Measurements from ENCODE around the gene PGGHG.

The PGGHG gene

GRCh38 chr11:288478-289397 is at the start of gene PGGHG:
Gene PGGHG (plus strand): TSS chr11:289126. CDS start chr11:289817, 691 bp downstream.
- DNase-seq = peak; percentile 12

DNA sequence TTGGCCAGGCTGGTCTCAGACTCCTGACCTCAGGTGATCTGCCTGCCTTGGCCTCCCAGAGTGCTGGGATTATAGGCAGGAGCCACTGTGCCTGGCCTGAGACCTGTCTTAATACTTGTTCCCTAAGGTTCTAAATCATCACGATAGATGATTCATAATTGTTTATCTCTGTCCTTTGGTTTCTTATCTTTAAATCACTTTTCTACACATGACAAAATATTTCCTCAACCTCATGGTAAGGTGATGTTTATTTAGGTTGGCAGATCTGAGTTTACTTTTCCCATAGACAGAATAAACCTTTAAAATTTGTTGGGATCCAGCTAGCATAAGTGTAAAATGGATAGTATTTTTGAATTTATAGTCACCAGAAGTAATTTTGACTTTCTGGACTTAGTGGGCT is 48.6 kb upstream of the PGGHG start:
- no peak for DNase-seq

DNA sequence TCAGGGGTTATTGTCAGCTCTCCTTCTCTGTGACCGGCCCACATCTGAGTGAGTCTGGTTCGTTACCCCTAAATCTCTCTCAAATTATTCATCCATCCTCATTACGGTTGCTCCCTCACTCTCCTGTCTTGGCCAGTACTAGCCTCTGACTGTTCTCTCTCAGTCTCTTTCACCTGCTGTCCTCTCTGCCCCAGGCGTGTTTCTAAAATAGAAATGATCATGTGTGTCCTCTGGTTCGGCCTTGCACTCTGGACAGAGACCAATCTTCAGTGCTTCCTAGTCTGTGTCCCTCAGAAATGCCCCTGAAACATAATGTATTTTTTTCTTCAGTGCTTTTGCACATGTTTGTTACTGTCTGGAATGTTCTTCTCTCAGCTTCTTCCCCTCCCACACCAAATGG is 47.3 kb upstream of the PGGHG start:
- DNase-seq = no peak

GRCh38 chr11:244376-244775 is 44.5 kb upstream of the PGGHG start:
- no peak for DNase-seq

GRCh38 chr11:249062-249461 is 39.9 kb upstream of the PGGHG start:
- DNase-seq = no peak

GRCh38 chr11:250274-250673 is 38.7 kb upstream of the PGGHG start:
- no peak for DNase-seq

DNA sequence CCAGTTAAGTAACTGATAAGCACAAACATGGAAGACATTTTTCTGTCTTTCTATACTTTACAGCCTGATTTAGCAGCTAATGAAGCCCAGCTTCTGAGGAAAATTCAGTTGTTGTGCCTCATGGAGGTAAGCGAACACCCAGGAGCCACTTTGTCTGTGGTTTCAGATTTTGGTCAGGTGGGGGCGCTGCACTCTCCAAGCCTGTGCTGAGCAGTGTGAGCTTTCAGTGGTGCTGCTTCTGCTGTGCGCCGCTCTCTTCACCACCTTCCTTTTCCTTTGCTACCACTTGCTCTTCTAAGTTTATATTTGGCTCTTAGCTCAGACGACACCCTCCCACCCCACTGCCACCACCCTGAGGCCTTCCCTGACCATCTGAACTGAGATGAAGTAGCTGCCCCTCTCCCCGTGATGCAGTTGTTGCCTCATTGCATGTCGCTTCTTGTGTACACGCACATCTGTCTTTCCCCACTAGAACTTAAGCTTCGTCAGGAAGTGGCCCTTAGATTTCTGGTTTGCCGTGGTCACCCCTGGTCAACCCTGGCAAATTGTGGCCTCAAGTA is 38.1 kb upstream of the PGGHG start:
- DNase-seq = peak; percentile 71

- no peak for DNase-seq
These were observed 37.4 kb upstream of the PGGHG start for GRCh38 chr11:251550-251949.

- no peak for DNase-seq
These were observed 36.3 kb upstream of the PGGHG start for GRCh38 chr11:252666-253065.

DNA sequence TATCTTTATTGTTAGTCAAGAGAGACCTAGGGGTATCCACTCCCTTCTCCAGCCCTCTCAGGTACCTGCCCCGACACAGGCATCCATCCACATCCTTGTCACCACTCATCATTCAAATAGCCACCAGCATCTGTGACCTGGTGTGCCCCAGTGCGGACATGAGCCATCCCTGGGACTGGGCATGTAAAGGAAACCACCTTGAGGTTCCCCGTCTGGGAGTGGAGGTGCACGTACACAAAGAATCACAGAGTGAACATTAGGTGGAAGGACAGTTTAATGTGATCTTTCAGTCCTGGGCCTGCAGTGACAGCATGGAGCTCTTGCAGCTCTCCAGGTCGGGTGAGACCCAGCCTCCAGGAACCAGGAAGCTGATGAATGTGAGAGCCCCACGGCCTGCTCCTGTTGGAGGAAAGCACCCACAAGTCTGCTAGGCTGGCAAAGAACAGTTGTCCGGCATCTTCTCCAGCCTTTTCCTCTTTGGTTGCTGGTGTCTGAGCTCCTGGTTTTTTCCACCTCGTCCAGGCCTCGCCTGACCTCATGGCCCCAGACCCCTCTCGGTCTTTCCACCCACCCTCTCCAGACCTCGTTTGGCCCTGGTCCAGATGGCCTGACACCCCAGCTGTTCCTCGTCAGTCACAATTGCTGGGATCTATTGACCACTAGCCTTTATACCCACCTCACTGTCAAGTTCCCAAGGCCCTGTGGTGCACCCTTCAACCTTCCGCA is 35.6 kb upstream of the PGGHG start:
- no peak for DNase-seq

DNA sequence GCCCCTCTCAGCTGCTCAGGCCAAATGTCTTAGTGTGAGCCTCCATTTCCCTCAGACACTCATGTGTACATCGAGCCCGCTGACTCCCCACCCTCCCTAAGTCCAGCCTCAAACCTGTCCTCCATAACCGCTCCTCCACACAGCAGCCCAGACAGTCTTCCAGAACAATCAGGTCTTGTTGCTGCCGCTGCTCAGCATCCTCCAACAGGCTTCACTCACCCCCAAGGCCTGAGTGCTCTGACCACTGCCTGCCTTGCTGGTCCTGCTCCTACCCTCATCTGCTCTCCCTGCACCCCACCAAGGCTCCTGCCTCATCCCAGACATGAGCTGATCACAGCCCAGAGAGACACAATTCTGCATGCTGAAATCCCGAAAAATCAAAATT is 35.0 kb upstream of the PGGHG start:
- no peak for DNase-seq

DNA sequence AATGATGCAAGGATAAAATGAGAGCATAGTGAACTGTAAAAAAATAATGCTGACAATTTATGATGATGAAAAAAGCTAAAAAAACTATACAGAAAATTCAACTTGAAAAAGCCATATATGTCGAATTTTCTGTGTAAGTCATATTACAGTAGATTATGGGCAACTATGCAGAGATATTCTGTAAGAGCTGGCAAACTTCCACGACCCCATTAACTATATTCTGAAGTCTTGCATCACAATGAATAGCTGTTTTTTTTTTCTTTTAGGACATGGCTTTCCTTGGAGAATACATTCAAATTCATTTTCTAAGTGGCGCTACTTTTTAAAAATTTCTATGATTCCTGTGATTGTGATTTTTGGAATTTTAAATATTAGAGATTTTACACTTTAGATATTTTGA is 33.8 kb upstream of the PGGHG start:
- DNase-seq = no peak

GRCh38 chr11:255816-256215 is 33.1 kb upstream of the PGGHG start:
- no peak for DNase-seq

DNA sequence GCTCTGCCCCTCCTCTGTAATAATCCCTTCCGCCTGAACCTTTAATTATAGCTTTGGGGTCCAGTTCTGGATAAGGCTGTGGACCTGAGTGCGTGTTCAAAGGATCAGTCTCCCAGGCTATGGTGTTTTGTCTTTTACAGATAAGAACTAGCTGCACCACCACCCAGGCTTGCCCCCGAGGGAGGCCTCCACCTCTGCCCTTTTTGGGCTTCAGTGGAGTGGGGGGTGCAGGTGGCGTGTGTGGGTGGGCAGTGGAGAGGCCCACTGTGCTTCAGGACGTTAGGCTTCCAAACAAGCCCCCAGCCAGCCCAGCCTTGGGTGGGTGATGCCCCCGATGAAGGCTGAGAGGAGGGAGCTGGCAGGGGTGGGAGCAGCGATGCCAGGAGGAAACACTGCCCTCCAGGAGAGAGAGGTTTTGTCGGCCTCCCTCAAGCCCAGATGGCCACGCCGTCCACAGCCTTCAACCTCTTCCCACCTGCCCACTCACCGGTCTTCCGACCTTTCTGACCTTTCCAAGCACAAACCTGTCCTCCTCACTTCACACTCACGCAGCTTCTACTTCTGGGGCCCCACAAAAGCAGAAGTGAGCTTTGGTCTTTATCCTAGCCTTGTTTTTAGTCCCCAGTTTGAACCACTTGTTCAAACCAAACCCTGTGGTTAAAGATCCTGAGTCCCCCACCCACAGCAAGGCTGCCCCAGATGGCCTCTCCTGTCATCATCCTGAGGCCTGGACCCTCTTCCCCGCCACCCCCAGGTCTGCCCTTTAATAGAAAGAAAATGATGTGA is 31.8 kb upstream of the PGGHG start:
- DNase-seq = no peak

DNA sequence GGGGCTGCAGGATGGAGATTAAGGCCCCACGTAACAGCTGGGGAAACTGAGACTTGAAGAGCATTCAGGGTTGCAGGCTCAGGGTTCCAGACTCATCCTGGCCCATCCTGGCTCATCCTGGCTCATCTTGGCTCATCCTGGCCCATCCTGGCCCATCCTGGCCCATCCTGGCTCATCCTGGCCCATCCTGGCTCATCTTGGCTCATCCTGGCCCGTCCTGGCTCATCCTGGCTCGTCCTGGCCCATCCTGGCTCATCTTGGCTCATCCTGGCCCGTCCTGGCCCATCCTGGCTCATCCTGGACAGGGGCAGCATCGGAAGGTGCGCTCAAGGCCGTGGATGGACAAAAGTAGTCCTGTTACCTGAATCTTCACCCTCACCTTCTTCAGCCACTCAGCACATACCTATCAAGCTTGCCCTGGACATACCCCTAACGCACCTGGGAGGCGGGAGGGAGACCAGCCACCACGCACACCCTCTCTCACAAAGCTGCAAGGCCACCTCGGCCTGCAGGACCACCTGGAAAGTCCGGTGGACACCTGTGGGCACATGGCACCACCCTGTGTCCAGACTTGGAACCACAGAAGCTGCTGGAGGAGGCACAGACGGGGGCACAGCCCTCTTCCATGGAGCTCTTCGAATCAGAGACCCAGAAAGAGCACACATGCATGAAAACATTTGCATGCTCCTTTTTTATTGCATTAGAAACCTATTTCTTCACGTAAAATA is 31.0 kb upstream of the PGGHG start:
- DNase-seq = no peak

DNA sequence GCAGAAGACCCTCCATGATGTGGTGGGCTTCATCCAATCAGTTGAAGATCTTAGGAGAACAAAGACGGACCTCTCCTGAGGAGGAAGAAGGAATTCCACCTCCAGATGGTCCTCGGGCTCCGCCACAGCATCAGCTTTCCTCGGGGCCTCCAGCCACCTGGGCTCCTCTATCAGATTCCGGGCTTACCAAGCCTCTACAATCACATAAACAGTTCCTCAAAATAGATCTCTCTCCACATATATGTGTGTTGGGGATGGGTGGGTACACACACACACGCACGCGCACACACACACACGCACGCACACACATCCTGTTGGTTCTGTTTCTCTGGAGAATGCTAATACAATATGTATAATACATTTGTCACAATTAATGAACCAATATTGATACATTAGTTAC is 29.5 kb upstream of the PGGHG start:
- no peak for DNase-seq

DNA sequence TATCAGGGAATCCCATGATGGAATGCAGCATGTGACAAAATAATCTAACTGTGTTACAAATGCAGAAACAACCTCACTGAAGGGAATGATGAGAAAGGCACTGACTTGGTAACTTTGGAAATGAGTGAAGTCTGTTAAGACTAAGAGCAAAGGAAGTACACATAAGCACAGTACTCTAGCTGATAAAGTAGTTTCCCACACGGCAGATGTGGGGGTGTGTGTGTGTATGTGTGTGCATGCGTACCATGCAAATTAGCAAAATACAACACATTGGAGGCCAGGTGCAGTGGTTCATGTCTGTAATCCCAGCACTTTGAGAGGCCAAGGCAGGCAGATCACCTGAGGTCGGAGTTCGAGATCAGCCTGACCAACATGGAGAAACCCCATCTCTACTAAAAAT is 27.3 kb upstream of the PGGHG start:
- DNase-seq = no peak

GRCh38 chr11:266676-267439 is 22.1 kb upstream of the PGGHG start:
- DNase-seq = no peak

DNA sequence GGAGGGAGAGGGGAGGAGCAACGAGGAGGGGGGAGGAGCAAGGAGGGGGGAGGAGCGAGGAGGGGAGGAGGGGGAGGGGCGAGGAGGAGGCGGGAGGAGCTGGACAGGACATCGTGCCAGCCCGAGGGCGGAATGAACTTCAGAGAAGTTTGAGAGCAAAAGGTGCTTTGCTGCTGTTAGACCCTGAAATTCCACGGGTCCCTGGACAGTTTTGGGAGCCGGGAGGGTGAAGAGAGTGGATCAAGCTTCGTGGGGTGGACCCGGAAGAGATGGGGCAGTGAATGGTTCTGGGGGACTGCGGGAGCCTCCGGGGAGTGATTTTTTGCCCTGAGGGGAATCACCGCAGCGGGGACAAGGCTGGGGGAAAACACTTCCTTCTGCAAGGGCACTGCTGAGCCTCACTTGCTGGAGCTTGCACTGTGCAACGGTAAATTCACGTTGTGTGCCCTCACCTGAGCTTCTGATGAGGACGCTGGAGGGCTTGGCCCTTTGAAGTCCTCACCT is 21.4 kb upstream of the PGGHG start:
- no peak for DNase-seq

- peak; percentile 74 for DNase-seq
These were observed 20.2 kb upstream of the PGGHG start for GRCh38 chr11:268716-269145.

DNA sequence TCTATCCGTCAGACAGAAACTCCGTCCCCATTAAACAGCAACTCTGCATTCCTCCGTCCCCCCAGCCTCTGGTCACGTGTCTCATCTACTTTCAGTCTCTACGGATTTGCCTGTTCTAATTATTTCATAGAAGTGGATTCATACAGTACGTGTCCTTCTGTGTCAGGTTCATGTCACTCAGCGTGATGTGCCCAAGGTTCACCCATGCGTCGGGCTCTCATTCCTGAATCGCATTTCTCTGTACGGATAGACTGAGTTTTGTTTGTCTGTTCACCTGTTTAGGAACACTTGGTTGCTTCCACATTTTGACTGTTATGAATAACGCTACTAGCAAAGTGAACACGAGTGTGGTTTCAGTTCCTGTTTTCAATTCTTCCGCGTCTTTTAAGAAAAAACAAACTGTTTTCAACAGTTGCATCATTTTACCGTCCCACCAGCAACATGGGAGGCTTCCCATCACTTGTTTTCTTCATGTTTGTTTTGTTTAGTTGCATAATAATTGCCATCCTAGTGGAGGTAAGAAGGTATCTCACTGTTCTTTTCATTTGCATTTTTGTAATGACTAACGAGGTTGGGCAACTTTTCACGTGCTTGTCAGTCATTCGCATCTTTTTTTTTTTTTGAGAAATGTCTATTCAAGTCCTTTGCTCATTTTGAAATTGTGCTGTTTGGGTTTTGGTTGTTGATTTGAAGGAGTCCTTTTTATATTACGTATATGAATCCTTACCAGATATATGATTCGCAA is 19.6 kb upstream of the PGGHG start:
- DNase-seq = peak; percentile 78

Measured in KG1 (cell line).